NCI-H1105 (cell line): Measurements from ENCODE around the gene PSEN1.

Experiments
- DNase-seq: peaks from one replicate; lab custom pipeline; 2025; lab: John Stamatoyannopoulos, UW

PSEN1 gene

GRCh38 chr14:73239393-73240241 is 103.3 kb downstream of the PSEN1 start:
- no peak for DNase-seq

- DNase-seq: no peak
These were observed 104.6 kb downstream of the PSEN1 start for GRCh38 chr14:73240816-73241480.

GRCh38 chr14:73241481-73242165 is 105.3 kb downstream of the PSEN1 start:
- no peak for DNase-seq

- DNase-seq: no peak
These were observed 106.1 kb downstream of the PSEN1 start for GRCh38 chr14:73242357-73242901.

- no peak for DNase-seq
These were observed 107.0 kb downstream of the PSEN1 start for GRCh38 chr14:73243341-73243740.

GRCh38 chr14:73243748-73244147 is 107.4 kb downstream of the PSEN1 start:
- DNase-seq: no peak

GRCh38 chr14:73244541-73245290 is 108.4 kb downstream of the PSEN1 start:
- no peak for DNase-seq

- peak; percentile 26 for DNase-seq
These were observed 109.4 kb downstream of the PSEN1 start for GRCh38 chr14:73245480-73246325.

GRCh38 chr14:73246387-73247150 is 110.3 kb downstream of the PSEN1 start:
- no peak for DNase-seq

- no peak for DNase-seq
These were observed 112.0 kb downstream of the PSEN1 start for GRCh38 chr14:73248108-73248868.

GRCh38 chr14:73249108-73249507 is 112.8 kb downstream of the PSEN1 start:
- no peak for DNase-seq

- no peak for DNase-seq
These were observed 113.4 kb downstream of the PSEN1 start for GRCh38 chr14:73249564-73250316.

GRCh38 chr14:73250317-73250713 is 114.0 kb downstream of the PSEN1 start:
- DNase-seq: no peak

- DNase-seq: peak; percentile 12
These were observed 114.6 kb downstream of the PSEN1 start for GRCh38 chr14:73250781-73251500.

- DNase-seq: no peak
These were observed 115.4 kb downstream of the PSEN1 start for GRCh38 chr14:73251516-73252215.

- DNase-seq: no peak
These were observed 116.4 kb downstream of the PSEN1 start for GRCh38 chr14:73252491-73253322.

GRCh38 chr14:73253323-73253610 is 117.0 kb downstream of the PSEN1 start:
- DNase-seq: no peak
